Activated CD4-positive, alpha-beta T cell treated with anti-CD3 and anti-CD28 coated beads for 4 hours (primary cell): ENCODE results near the gene DIP2C.
"Not testable (repeated sequence)": the region's sequence is repeated elsewhere in the genome, so short reads cannot be mapped to it uniquely, and the experiment has no call there.

Source experiments
- DNase-seq, 2 donors: peaks; one replicate each; pipeline ENCODE4 v3.0.0-alpha.2; 2020

DIP2C gene, protein sequence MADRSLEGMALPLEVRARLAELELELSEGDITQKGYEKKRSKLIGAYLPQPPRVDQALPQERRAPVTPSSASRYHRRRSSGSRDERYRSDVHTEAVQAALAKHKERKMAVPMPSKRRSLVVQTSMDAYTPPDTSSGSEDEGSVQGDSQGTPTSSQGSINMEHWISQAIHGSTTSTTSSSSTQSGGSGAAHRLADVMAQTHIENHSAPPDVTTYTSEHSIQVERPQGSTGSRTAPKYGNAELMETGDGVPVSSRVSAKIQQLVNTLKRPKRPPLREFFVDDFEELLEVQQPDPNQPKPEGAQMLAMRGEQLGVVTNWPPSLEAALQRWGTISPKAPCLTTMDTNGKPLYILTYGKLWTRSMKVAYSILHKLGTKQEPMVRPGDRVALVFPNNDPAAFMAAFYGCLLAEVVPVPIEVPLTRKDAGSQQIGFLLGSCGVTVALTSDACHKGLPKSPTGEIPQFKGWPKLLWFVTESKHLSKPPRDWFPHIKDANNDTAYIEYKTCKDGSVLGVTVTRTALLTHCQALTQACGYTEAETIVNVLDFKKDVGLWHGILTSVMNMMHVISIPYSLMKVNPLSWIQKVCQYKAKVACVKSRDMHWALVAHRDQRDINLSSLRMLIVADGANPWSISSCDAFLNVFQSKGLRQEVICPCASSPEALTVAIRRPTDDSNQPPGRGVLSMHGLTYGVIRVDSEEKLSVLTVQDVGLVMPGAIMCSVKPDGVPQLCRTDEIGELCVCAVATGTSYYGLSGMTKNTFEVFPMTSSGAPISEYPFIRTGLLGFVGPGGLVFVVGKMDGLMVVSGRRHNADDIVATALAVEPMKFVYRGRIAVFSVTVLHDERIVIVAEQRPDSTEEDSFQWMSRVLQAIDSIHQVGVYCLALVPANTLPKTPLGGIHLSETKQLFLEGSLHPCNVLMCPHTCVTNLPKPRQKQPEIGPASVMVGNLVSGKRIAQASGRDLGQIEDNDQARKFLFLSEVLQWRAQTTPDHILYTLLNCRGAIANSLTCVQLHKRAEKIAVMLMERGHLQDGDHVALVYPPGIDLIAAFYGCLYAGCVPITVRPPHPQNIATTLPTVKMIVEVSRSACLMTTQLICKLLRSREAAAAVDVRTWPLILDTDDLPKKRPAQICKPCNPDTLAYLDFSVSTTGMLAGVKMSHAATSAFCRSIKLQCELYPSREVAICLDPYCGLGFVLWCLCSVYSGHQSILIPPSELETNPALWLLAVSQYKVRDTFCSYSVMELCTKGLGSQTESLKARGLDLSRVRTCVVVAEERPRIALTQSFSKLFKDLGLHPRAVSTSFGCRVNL (N-terminal part only)

DNA sequence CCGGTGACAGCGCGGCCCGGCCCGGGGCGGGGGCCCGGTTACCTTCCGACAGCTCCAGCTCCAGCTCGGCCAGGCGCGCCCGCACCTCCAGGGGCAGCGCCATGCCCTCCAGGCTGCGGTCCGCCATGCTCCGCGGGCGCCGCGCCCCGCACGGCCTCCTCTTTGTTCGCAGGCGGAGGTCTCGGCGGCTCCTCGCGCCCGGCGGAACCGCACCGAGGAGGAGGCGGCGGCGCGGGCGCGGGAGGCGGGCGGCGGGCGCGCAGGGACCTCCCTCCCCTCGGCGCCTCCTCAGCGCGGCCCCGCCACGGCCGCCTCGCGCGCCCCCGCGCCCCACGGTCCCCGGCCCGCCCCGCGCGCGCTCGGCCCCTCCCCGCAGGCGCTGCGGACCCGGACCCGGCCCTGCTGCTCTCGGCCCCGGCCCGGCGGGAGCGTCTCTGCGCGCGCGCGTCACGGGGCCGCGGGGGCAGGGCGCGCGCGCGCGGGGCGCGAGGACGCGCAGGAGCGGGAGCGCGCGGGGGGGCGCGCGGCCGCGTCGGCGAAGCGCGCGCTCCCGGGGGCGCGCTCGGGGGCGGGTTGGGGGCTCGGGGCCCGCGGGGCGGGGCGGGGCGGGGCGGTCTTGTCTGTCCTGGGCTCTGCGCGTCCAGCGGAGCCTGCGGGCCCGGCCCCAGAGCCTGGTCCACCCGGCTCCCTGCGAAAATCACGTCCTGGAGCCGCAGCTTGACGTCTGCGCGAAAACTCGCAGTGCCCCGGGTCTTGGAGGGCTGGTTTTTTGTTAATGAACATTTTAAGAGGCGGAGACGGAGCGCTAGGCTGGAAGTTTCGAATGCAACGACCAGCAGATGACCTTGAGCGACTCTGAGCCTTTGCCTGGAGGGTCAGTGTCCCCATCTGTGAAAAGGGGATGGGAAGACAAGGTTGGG lies at the start of gene DIP2C:
Gene DIP2C (minus strand): TSS at position 217 of the 920 bp plus-strand sequence. CDS start 90 bp downstream, at position 127.
- DNase-seq = no peak

- no peak for DNase-seq
Measured at GRCh38 chr10:734481-734880, 45.0 kb upstream of the DIP2C start.

DNA sequence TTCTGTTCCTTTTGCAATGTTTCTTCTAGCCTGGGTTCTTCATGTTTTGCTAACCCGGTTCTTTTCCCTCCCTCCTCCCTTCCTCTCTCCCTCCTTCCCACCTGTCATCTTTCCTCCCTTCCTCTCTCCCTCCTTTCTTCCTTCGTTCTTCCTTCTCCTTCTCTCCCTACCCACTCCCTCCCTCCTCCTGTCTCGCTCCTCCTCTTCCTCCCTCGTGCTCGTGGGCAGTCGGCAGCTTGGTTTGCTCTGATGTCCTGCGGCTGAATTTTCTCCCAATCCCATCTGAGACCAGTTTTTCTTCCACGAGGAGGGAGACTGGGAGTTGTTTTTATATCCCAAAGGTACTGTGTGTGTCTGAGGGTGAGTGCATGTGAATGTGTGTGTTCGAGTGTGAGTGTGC lies 43.6 kb upstream of the DIP2C start:
- DNase-seq = no peak

DNA sequence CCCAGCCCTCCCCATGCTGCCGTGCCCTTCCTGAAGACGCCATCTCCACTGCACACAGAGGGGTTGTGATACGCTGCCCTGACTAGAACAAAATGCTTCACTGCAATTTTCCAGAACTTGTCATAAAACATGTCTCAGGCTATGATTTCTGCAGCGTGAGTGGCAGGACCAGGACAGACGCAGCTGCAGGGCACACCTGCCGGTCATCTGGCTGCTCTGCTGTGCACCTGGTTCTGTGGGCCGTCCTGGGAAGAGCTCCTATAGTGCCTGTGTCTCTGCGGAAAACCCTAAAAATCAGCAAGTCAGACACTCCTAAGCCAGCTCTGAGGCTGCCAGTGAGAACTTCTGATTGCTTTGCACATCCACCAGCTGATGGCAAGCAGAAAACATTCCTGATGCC lies 39.7 kb upstream of the DIP2C start:
- no peak for DNase-seq

DNA sequence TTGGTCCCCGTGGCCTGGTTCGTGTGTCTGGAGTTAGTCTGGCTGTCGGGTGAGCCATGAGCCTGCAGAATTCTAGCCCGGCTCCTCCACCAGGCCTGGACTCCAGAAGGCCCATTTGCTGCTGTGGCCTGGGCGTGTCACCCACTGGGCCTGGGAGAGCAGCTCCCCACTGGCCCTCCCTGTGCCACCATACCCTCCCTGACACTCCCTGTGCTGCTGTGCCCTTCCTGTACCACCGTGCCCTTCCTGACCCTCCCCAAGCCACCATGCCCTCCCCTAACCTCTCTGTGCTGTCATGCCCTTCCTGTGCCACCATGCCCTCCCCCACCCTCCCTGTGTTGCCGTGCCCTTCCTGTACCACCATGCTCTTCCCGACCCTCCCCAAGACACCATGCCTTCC lies 39.1 kb upstream of the DIP2C start:
- no peak for DNase-seq

- no peak for DNase-seq
Measured at GRCh38 chr10:727162-727790, 37.8 kb upstream of the DIP2C start.

DNA sequence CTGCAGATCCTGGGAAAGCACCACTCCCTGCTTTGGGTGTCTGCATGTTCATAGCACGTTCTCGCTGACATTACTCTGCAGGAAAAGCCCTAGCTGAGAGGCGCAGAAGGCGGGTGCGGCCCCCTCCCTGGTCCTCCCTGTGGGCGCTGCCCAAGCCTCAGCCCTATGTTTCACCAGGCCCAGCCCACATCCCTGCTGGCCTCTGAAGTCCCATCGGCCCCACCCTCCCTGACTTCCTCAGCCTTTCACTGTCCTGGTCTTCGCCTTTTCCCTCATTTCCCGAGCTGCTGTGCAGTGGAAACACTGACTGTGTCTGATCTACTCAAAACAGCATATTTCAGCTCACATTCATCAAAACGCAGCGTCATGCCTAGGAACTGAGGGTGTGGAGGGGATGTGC lies 36.3 kb upstream of the DIP2C start:
- DNase-seq = no peak

- DNase-seq = no peak
Measured at GRCh38 chr10:725302-725701, 35.8 kb upstream of the DIP2C start.

- no peak for DNase-seq
Measured at GRCh38 chr10:723973-724372, 34.5 kb upstream of the DIP2C start.

DNA sequence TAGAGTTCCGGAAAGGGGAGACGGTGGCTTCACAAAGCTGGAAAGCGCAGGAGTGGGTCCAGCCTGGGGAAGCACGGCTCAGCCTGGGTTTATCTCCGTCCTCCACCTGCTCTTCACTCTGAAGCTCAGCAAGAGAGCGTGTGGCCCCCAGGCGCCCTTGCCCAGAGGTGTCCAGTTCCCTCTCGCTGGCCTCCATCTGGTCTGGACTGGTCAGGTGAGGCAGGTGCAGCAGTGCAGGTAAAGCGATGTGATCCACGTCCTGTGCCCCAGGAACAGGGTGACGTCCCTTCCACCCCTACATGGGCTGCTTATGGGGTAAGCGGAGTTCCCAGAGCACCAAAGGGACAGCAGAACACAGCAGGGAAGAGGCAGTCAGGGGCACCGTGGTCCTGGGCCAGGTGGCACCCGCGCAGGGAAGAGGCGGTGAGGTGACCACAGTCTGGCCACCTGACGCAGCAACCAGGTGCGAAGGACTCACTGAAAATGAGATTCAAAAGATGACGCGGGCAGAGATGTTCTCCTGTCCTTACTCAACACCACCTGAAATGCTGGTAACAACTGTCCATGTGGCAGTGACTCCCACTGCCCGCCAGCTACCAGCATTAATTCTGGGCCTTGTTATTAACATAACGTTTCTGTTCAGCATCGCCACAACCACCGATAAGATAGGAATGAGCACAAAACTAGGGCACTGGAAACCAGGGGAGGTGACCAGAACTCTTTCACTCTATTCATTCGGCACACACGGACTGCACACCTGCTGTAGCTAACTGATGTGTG lies 33.0 kb upstream of the DIP2C start:
- no peak for DNase-seq

GRCh38 chr10:718143-718700 lies 28.8 kb upstream of the DIP2C start:
- DNase-seq = no peak

DNA sequence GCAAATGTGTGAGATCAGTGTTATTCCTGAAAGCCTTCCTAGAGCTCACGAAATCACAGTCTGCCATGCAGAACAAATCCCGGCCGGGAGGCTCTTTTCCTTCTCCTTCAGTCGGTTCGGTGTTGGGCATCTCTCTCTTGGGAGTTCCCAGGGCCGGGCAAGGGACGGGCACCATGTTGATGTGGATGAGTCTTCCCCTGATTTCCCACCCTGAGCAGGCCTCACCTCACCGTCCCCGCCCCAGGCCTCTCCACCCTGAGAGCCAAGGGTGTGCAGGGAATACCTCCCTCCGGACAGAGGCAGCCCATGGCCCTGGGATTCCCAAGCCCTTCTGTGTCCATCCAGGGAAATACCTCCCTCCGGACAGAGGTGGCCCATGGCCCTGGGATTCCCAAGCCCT lies 28.0 kb upstream of the DIP2C start:
- no peak for DNase-seq

DNA sequence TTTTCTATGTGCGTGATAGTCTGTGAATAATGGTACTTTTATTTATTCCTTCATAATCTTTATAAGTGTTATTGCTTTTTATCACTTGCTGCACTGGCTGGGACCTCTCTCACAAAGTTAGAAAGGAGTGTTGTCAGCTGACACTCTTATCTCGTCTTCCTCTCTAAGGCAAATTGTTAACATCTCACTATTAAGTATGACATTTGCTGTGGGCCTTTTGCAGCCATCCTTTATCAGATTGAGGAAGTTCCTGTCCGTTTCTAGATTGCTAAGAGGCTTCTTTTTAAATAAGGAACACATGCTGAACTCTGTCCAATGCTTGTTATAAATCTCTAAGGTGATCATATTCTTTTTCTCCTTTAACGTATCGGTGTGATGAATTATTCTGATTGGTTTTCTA lies 27.4 kb upstream of the DIP2C start:
- DNase-seq = no peak

DNA sequence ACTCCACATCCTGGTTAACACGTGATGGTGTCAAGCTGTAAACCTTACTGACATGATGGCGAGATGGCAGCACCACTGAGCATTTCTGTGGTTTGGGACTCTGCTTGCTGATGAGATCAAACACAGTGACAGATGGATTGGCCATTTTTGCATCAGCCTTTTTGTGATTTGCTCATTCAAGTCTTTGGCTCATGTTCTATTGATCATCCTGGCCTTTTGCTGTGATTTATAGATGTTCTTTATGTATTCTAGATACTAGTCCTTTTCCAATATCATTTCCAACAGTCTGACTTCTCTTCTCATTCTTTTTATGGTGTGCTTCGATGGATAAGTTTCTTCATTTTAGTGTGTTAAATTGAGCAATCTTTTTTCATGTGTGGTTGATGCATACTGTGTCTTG lies 24.7 kb upstream of the DIP2C start:
- DNase-seq = no peak

GRCh38 chr10:712575-712974 lies 23.1 kb upstream of the DIP2C start:
- DNase-seq = no peak

GRCh38 chr10:712089-712488 lies 22.6 kb upstream of the DIP2C start:
- DNase-seq = no peak

DNA sequence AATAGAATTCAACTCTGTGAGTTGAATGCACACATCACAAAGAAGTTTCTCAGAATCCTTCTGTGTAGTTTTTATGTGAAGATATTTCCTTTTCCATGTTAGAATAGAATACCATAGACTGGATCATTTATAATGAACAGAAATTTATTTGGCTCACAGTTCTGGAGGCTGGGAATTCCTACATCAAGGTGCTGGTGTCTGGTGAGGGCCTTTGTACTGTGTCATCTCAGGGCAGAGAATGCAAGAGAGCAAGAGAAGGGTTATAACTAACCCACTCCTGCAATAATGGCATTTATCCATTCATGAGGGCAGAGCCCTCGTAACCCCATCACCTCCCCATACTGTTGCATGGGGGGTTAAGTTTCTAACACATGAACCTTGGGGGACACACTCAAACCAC lies 18.4 kb upstream of the DIP2C start:
- no peak for DNase-seq

GRCh38 chr10:707456-707855 lies 18.0 kb upstream of the DIP2C start:
- no peak for DNase-seq

DNA sequence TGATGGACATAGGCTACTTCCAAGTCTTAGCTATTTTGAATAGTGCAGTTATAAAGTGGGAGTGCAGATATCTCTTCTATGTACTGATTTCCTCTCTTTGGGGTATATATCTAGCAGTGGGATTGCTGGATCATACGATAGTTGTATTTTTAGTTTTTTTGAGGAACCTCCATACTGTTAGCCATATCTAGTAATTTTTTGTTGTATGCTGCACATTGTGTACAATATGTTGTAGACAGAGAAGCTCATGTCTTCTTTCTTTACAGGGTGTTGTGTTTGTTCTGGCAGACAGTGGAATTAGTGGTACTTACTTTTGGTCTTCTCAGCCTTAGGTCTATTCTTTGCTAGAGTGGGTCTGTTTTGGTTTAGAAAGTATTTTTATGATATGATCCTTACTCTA lies 13.7 kb upstream of the DIP2C start:
- DNase-seq = no peak

GRCh38 chr10:700183-700582 lies 10.7 kb upstream of the DIP2C start:
- not testable (repeated sequence) for DNase-seq
